IPS-11a (cell line): ENCODE results near the gene EGFL7.

Source experiments
- H3K4me3 ChIP-seq: one replicate; pipeline ENCODE4 v1.5.1; 2013; ENCODE audit warnings: low read depth, low read length, control low read depth

The EGFL7 gene

GRCh38 chr9:136713550-136713949 is 50.8 kb downstream of the EGFL7 start:
- H3K4me3 ChIP-seq = no peak overlapping the region

GRCh38 chr9:136714096-136714892 is 51.6 kb downstream of the EGFL7 start:
- H3K4me3 ChIP-seq = no peak overlapping the region

- no peak overlapping the region for H3K4me3 ChIP-seq
Measured at GRCh38 chr9:136714893-136715274, 52.2 kb downstream of the EGFL7 start.

GRCh38 chr9:136717399-136717798 is 54.7 kb downstream of the EGFL7 start:
- no peak overlapping the region for H3K4me3 ChIP-seq

- no peak overlapping the region for H3K4me3 ChIP-seq
Measured at GRCh38 chr9:136718345-136719194, 55.9 kb downstream of the EGFL7 start.

- H3K4me3 ChIP-seq = no peak overlapping the region
Measured at GRCh38 chr9:136719195-136719880, 56.6 kb downstream of the EGFL7 start.

GRCh38 chr9:136720251-136720897 is 57.7 kb downstream of the EGFL7 start:
- H3K4me3 ChIP-seq = no peak overlapping the region

GRCh38 chr9:136720898-136721338 is 58.2 kb downstream of the EGFL7 start:
- no peak overlapping the region for H3K4me3 ChIP-seq

GRCh38 chr9:136721339-136722092 is 58.8 kb downstream of the EGFL7 start:
- H3K4me3 ChIP-seq = no peak overlapping the region
